ENCODE results near the gene KANSL1.

- TF ChIP-seq CTCF (conservative IDR thresholded peaks at IDR 0.05; ENCODE audit: low read depth in 2 of 2): no peak
- TF ChIP-seq EZH2 (IDR thresholded peaks at IDR 0.05; ENCODE audit: low read depth, unreplicated experiment): no peak
- no peak for TF ChIP-seq POLR2AphosphoS5 (IDR thresholded peaks at IDR 0.05; ENCODE audit: low read depth)
- TF ChIP-seq REST (IDR thresholded peaks at IDR 0.05; ENCODE audit: unreplicated experiment): no peak
- TF ChIP-seq CREB1 (CRISPR knock-in tag; IDR thresholded peaks at IDR 0.05; ENCODE audit: low read depth): no peak
- TF ChIP-seq JUNB (IDR thresholded peaks at IDR 0.05; ENCODE audit: unreplicated experiment): no peak
- TF ChIP-seq EZH2phosphoT487 (IDR thresholded peaks at IDR 0.05; ENCODE audit: unreplicated experiment): no peak
Observed at GRCh38 chr17:46044989-46045388, 148.2 kb downstream of the KANSL1 start.
